ENCODE results near the gene SLC22A3.
"Not testable (repeated sequence)": the region's sequence is repeated elsewhere in the genome, so short reads cannot be mapped to it uniquely, and the experiment has no call there.

The SLC22A3 gene, protein sequence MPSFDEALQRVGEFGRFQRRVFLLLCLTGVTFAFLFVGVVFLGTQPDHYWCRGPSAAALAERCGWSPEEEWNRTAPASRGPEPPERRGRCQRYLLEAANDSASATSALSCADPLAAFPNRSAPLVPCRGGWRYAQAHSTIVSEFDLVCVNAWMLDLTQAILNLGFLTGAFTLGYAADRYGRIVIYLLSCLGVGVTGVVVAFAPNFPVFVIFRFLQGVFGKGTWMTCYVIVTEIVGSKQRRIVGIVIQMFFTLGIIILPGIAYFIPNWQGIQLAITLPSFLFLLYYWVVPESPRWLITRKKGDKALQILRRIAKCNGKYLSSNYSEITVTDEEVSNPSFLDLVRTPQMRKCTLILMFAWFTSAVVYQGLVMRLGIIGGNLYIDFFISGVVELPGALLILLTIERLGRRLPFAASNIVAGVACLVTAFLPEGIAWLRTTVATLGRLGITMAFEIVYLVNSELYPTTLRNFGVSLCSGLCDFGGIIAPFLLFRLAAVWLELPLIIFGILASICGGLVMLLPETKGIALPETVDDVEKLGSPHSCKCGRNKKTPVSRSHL

DNA sequence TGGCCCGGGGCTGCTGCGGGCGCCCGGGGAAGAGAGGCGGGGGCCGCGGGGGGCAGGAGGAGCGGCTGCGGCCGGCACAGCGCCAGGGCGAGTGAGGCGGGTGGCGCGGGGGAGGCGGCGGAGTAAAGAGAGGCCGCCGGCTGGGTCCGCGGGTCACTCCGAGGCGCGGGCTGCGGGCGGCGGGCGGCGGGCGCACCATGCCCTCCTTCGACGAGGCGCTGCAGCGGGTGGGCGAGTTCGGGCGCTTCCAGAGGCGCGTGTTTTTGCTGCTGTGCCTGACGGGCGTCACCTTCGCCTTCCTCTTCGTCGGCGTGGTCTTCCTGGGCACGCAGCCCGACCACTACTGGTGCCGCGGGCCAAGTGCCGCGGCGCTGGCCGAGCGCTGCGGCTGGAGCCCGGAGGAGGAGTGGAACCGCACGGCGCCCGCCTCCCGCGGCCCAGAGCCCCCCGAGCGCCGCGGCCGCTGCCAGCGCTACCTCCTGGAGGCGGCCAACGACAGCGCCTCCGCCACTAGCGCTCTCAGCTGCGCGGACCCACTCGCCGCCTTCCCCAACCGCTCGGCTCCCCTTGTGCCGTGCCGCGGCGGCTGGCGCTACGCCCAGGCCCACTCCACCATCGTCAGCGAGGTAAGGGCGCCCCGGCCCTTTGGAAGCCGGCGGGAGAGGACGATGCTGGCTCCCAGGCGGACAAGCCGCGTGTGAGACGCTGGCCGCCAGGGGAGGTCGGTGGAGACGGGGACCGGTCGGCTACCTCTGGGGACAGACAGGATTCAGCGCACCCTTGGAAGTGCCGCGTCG lies at the start of gene SLC22A3:
SLC22A3 (plus strand) TSS at position 156 of the 797 bp plus-strand sequence; CDS start at position 198, 42 bp downstream.
- DNase-seq (ENCODE audit: low spot score in 2 of 2): no peak
- Mint-ChIP-seq H3K27ac (no peak within 1 kb of the TSS), H3K36me3 (no peaks in the 10 kb centered on the region), H3K4me3 (peak within 1 kb of the TSS; percentile 44), H3K4me1 (peaks cover 8% of the 10 kb centered on the region), H3K9me3 (no peaks in the 10 kb centered on the region)
- ATAC-seq: peak; percentile 39

DNA sequence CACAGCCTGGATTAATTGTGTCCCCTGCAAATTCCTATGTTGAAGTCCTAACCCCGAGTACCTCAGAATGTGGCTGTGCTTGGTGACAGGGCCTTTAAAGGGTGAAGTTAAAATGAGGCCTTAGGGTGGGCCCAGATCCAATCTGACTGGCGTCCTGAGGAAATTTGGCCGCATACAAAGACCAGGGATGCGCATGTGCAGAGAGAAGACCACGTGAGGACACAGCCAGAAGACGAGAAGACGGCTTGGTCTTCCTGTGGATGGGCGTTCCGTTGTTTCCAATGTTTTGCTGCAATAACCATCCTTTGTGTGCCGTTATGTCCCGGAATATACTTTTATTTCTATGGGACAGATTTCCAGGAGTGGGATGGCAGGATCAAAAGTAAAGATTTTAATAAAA lies 48.6 kb upstream of the SLC22A3 start:
- Mint-ChIP-seq H3K4me1 (peaks cover 6% of the 10 kb centered on the region), H3K27ac (no peak overlapping the region), H3K4me3 (no peak overlapping the region), H3K36me3 (no peaks in the 10 kb centered on the region), H3K9me3 (no peaks in the 10 kb centered on the region)
- DNase-seq (ENCODE audit: low spot score in 2 of 2) (no peak), ATAC-seq (no peak)

DNA sequence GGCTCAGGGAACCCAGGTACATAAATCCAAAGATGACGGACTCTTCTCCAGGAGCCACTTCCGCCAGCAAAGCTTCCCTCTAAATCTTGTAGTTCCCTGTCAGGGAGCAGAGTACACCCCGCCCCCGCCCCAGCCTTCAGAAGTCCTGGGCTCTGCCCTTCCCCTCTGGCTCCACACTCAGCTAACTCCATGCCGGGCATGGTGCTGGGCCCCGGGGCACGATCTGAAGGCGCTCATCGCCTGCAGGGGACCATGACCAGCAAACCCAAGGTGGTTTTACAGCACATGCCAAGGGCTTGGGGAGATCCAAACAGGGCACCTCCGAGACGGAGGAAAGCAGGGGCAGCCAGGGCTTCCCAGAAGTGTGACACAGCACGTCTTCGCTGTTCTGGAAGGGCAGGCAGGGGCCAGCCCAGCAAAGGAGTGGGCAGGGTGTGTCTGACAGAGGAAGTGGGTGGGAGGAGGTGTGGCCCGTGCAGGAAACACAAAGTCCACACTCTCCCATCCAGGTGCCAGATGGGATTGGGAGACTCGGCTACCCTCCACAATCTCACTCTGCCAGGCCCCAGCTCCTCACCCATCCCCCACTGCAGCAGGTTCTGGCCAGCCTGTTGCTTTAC lies 48.0 kb upstream of the SLC22A3 start:
- Mint-ChIP-seq H3K4me1 (peaks cover 6% of the 10 kb centered on the region), H3K27ac (no peak overlapping the region), H3K4me3 (no peak overlapping the region)

DNA sequence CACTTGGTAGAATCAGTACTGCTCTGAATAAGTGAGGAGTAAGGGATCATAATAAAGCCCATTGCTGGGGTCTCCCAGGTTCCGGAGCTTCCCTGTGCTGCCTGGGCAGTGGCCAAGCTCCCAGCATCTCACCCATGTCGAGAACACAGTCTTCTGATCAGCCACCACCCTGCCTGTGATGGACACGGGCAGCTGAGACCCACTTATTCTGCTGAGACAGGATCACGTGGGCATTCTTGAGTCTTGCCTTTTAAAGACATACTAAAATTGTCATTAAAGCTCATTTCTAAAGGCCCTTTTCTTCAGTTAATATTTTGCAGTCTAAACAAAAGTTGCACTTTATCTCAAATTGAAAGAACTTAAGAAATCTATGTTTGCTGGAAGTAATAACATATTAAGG lies 46.8 kb upstream of the SLC22A3 start:
- Mint-ChIP-seq H3K27ac (no peak overlapping the region), H3K9me3 (no peaks in the 10 kb centered on the region), H3K36me3 (no peaks in the 10 kb centered on the region), H3K4me3 (no peak overlapping the region), H3K4me1 (peaks cover 6% of the 10 kb centered on the region)
- DNase-seq (ENCODE audit: low spot score in 2 of 2): no peak
- no peak for ATAC-seq

More for the DNA sequence above, 48.0 kb upstream of the SLC22A3 start:
- no peaks in the 10 kb centered on the region for H3K36me3 Mint-ChIP-seq
- DNase-seq (ENCODE audit: low spot score in 2 of 2): no peak
- no peaks in the 10 kb centered on the region for H3K9me3 Mint-ChIP-seq
- peak; percentile 11 for ATAC-seq

DNA sequence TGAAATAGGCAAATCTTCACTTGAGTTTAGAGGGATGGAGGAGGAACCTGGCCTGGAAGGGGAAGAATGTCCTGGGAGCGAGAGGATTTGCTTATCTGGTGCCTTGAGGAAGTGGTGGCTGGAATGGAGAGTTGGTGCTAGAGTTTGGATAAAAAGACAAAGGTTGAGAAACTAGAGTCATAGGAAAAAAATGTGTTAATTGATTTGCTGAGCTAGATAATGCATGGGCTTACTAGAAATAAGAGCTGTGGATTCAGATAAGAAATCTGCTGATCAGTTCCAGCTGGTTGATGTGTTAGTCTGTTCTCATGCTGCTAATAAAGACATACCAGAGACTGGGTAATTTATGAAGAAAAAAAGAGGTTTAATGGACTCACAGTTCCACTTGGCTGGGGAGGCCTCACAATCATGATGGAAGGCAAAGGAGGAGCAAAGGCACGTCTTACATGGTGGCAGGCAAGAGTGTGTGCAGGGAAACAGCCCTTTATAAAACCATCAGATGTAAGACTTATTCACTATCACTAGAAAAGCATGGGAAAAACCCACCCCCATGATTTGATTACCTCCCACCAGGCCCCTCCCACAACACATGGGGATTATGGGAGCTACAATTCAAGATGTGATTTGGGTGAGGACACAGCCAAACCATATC lies 45.6 kb upstream of the SLC22A3 start:
- H3K27ac Mint-ChIP-seq; H3K4me3 Mint-ChIP-seq; ATAC-seq; H3K36me3 Mint-ChIP-seq; DNase-seq (ENCODE audit: low spot score in 2 of 2); H3K9me3 Mint-ChIP-seq; H3K4me1 Mint-ChIP-seq: not testable (repeated sequence)

DNA sequence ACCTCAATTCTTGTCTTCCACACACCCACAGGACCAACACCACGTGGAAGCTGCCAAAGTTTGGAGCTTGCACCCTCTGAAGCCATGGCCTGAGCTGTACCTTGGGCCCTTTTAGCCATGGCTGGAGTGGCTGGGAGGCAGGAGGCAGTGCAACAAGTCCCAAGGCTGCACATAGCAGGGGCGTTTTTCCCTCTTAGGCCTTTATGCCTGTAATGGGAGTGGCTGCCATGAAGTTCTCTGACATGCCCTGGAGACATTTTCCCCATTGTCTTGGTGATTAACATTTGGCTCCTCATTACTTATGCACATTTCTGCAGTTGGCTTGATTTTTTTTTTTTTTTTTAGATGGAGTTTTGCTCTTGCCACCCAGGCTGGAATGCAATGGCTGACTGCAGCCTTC lies 44.4 kb upstream of the SLC22A3 start:
- Mint-ChIP-seq H3K4me3 (no peak overlapping the region), H3K36me3 (no peaks in the 10 kb centered on the region), H3K9me3 (no peaks in the 10 kb centered on the region), H3K4me1 (no peaks in the 10 kb centered on the region), H3K27ac (no peak overlapping the region)
- DNase-seq (ENCODE audit: low spot score in 2 of 2): no peak
- ATAC-seq: no peak

DNA sequence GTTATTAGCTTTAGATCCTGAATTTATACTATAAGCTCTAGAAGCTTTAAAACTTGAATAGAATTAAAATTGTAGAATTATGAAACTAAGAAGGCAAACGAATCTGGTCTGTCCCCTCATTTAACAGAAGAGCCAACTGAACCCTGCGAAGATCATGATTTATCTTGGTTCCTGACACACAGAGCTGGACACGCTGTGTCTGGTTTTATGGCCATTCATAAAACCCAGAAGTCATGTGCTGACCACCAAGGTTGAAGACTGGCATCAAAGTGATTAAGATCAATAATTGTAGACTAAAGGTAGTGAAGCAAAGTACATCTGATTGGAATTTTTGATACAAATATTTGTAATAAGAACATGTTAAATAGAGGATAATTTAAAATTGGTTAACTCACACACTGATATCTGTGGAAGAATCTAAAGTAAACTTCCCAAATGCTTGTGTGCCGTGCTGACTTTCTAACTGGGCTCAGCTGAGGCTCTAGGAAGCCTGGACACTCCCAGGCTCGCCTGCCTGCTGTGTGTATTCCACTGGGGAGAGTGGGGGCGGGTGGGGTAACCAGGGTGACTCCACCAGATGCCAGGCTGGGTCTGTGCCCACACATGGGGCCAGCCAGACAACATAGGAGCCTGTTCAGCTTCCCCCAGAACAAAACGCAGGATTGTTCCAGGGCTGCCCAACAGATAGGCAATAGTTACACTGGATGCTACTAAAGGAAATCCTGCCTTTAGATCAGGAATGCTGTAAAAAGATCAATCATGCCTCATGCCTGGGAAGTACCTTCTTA lies 42.1 kb upstream of the SLC22A3 start:
- DNase-seq (ENCODE audit: low spot score in 2 of 2) (no peak), ATAC-seq (no peak)
- Mint-ChIP-seq H3K27ac (no peak overlapping the region), H3K36me3 (no peaks in the 10 kb centered on the region), H3K4me3 (no peak overlapping the region), H3K4me1 (no peaks in the 10 kb centered on the region), H3K9me3 (peaks cover 8% of the 10 kb centered on the region)

DNA sequence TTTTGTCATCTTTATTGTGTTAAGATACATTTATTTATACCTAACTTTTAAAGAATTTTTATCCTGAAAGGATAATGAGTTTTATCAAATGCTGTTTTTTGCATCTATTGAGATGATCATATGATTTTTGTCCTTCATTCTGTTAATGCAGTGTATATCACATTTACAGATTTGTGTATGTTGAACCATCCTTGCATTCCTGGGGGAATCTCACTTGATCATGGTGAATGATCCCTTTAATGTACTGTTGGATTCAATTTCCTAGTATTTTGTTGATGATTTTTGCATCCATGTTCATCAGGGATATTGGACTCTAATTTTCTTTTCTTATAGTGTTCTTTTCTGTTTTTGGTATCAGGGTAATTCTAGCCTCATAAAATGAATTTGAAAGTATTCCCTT lies 38.5 kb upstream of the SLC22A3 start:
- ATAC-seq (no peak), DNase-seq (ENCODE audit: low spot score in 2 of 2) (no peak)
- H3K36me3 Mint-ChIP-seq: no peaks in the 10 kb centered on the region
- peaks cover 27% of the 10 kb centered on the region for H3K9me3 Mint-ChIP-seq
- no peak overlapping the region for H3K27ac Mint-ChIP-seq
- H3K4me1 Mint-ChIP-seq: no peaks in the 10 kb centered on the region
- H3K4me3 Mint-ChIP-seq: no peak overlapping the region

DNA sequence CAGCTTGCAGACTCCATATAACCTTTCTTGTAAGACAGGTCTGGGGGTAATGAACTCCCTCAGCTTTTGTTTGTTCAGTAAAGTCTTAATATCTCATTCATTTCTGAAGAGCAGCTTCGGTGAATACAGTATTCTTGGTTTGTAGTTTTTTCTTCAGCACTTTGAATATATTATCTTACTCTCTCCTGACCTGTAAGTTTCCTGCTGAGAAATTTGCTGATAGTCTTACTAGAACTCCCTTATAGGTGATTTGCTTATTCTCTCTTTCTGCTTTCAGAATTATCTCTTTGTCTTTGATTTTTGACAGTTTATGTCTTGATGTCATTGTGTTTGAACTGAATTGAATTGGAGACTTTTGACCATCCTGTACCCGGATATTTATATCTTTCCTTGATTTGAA lies 35.3 kb upstream of the SLC22A3 start:
- DNase-seq (ENCODE audit: low spot score in 2 of 2) (no peak), ATAC-seq (no peak)
- H3K4me3 Mint-ChIP-seq: no peak overlapping the region
- no peaks in the 10 kb centered on the region for H3K36me3 Mint-ChIP-seq
- peaks cover 27% of the 10 kb centered on the region for H3K9me3 Mint-ChIP-seq
- H3K27ac Mint-ChIP-seq: no peak overlapping the region
- H3K4me1 Mint-ChIP-seq: no peaks in the 10 kb centered on the region

DNA sequence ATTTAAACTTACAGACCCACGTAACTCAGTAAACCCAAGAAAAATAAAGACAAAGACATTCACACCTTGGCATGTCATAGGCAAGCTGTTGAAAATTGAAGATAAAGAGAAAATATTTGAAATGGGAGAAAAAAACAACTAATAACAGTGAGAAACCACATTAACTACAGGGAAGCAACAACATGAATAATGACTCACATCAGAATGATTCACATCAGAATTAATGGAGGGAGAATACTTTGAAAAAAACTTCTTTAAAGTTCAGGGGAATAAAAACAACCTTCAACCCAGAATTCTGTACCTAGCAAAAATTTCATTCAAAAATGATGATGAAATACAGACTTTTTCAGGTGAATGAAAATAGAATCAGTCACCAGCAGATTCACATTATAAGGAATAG lies 32.9 kb upstream of the SLC22A3 start:
- ATAC-seq (no peak), DNase-seq (ENCODE audit: low spot score in 2 of 2) (no peak)
- no peaks in the 10 kb centered on the region for H3K4me1 Mint-ChIP-seq
- peaks cover 22% of the 10 kb centered on the region for H3K9me3 Mint-ChIP-seq
- no peaks in the 10 kb centered on the region for H3K36me3 Mint-ChIP-seq
- H3K4me3 Mint-ChIP-seq: no peak overlapping the region
- H3K27ac Mint-ChIP-seq: no peak overlapping the region

DNA sequence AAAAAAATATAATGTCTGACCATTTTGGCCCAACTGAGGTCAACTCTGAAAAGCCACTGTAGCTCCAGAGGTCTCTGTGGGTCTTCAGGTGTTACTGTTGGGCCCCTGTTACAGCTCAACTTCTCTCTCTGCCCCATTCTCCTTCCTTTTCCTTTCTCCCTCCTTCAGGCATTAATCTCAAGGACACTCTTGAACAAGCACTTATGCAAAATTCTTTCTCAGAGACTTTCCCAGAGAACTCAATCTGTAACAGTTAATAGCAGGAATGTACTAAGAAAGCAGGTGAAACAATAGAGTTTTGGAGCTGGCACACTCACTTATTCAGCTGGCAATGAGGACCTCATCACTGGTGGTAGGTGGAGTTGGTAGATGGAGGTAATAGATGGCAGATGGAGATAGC lies 31.9 kb upstream of the SLC22A3 start:
- no peaks in the 10 kb centered on the region for H3K36me3 Mint-ChIP-seq
- DNase-seq (ENCODE audit: low spot score in 2 of 2) (no peak), ATAC-seq (no peak)
- H3K4me1 Mint-ChIP-seq: no peaks in the 10 kb centered on the region
- no peak overlapping the region for H3K4me3 Mint-ChIP-seq
- H3K27ac Mint-ChIP-seq: no peak overlapping the region
- peaks cover 18% of the 10 kb centered on the region for H3K9me3 Mint-ChIP-seq

DNA sequence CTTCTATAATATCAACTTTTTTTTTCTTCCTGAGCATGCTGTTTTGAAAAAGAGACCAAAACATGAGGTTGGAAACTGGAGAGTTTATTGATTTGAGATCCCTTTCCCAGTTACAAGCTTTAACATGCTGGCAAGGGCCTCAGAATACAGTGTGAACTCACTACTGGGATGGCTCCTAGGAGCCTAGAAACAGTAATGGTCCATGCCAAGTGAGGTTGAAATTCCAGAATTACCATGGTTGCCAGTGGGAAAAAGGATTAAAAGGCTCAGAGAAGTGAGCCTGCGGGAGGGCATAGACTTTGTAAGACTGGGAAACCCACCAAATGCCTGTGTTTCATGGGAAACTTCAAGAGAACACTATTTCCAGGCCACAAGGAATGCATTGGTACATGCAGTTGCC lies 28.9 kb upstream of the SLC22A3 start:
- DNase-seq (ENCODE audit: low spot score in 2 of 2) (no peak), ATAC-seq (no peak)
- Mint-ChIP-seq H3K9me3 (peaks cover 2% of the 10 kb centered on the region), H3K36me3 (no peaks in the 10 kb centered on the region), H3K27ac (no peak overlapping the region), H3K4me3 (no peak overlapping the region), H3K4me1 (no peaks in the 10 kb centered on the region)

DNA sequence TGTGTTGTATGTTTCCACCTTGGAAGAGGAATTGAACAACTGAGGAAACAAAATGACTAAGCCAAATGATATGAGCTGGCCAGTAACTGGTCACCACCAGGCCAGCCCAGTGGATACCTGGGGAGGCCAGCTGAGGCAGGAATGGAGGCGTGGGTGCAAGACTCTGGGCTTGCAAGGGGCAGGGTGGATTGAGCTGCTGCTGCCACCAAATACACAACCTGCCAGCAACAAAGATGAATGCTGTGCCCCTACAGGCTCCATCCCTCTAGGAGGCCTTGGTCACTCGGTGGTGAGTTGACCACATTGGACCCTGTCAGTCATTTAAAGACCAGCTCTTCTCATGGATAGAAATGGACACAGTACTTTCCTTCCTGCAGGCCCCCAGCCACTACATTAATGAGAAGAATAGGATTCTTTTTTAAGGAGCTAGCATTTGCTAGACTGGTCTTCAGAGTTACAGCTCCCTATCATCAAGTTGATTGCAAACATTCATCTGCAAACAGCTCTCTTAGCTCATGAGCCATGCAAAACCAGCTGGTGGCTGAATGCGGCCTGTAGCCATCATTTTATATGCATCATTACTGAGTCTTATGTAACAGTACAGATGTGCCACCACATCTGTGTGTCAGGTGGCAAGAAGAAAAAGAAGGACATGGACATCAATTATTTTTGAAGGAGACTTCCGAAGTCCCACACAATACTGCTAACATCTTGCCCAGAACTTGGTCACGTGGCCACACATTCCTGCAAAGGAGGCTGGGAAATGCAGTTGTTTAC lies 26.3 kb upstream of the SLC22A3 start:
- DNase-seq (ENCODE audit: low spot score in 2 of 2) (no peak), ATAC-seq (peak; percentile 40)
- H3K27ac Mint-ChIP-seq: no peak overlapping the region
- no peaks in the 10 kb centered on the region for H3K4me1 Mint-ChIP-seq
- no peak overlapping the region for H3K4me3 Mint-ChIP-seq
- peaks cover 2% of the 10 kb centered on the region for H3K9me3 Mint-ChIP-seq
- no peaks in the 10 kb centered on the region for H3K36me3 Mint-ChIP-seq

DNA sequence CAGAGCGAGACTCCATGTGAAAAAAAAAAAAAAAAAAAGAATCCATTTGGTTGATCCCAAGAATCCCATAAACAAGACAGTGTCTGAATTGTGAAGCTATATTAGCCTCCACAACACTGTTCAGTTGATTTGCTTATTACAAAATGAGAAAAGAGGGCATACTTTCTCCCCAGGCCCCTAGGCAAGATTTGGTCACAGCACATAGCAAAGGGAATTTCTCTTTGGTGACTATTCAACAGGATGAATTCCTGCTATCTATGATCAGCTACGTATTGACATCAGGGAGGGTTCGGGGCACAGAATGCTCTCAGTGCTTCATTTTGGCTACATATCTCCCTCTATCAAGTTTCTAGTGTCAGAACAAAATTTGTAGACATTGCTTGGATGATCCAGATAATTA lies 20.2 kb upstream of the SLC22A3 start:
- no peak for ATAC-seq
- Mint-ChIP-seq H3K27ac (no peak overlapping the region), H3K9me3 (no peaks in the 10 kb centered on the region)

More for the DNA sequence above, 20.2 kb upstream of the SLC22A3 start:
- DNase-seq (ENCODE audit: low spot score in 2 of 2): no peak
- H3K4me1 Mint-ChIP-seq: no peaks in the 10 kb centered on the region
- no peaks in the 10 kb centered on the region for H3K36me3 Mint-ChIP-seq
- H3K4me3 Mint-ChIP-seq: no peak overlapping the region

All from stimulated activated effector memory CD8-positive, alpha-beta T cell treated with anti-CD3 and anti-CD28 coated beads, Interleukin-12 subunit alpha, Interleukin-12 subunit beta, amount 100 ng/mL, for 72 hours (primary cell).